Measurements from ENCODE around the gene ADCY1. TPM values are rescaled to one million over a fixed set of nuclear protein-coding genes. Genes with fewer than 3 reads are reported as not detected.

The ADCY1 gene
- total RNA-seq, 1 donor from 2014 or later = 0.05 TPM

- no peak for TF ChIP-seq CTCF (IDR thresholded peaks at IDR 0.05)
- peak; percentile 64 for DNase-seq (ENCODE audit: extremely low spot score, unreplicated experiment)
- no peaks in the 10 kb centered on the region for H3K4me1 Mint-ChIP-seq (ENCODE audit: unreplicated experiment)
- H3K9me3 Mint-ChIP-seq (ENCODE audit: unreplicated experiment) = no peaks in the 10 kb centered on the region
- H3K27me3 Mint-ChIP-seq (ENCODE audit: unreplicated experiment) = peaks cover 22% of the 10 kb centered on the region
- H3K4me3 Mint-ChIP-seq (ENCODE audit: unreplicated experiment) = no peak overlapping the region
- no peak overlapping the region for H3K27ac Mint-ChIP-seq (ENCODE audit: unreplicated experiment)
- no peaks in the 10 kb centered on the region for H3K36me3 Mint-ChIP-seq (ENCODE audit: unreplicated experiment)
These were observed 136.3 kb downstream of the ADCY1 start for GRCh38 chr7:45710271-45711160.

- no peak for DNase-seq (ENCODE audit: extremely low spot score, unreplicated experiment)
- Mint-ChIP-seq H3K27me3 (ENCODE audit: unreplicated experiment) (peaks cover 18% of the 10 kb centered on the region), H3K27ac (ENCODE audit: unreplicated experiment) (no peak overlapping the region), H3K36me3 (ENCODE audit: unreplicated experiment) (no peaks in the 10 kb centered on the region), H3K4me1 (ENCODE audit: unreplicated experiment) (no peaks in the 10 kb centered on the region), H3K9me3 (ENCODE audit: unreplicated experiment) (no peaks in the 10 kb centered on the region), H3K4me3 (ENCODE audit: unreplicated experiment) (no peak overlapping the region)
- no peak for TF ChIP-seq CTCF (IDR thresholded peaks at IDR 0.05)
These were observed 137.0 kb downstream of the ADCY1 start for GRCh38 chr7:45711161-45711490.

GRCh38 chr7:45712057-45712689 is 138.0 kb downstream of the ADCY1 start:
- Mint-ChIP-seq H3K9me3 (ENCODE audit: unreplicated experiment) (no peaks in the 10 kb centered on the region), H3K4me1 (ENCODE audit: unreplicated experiment) (no peaks in the 10 kb centered on the region), H3K4me3 (ENCODE audit: unreplicated experiment) (no peak overlapping the region), H3K27me3 (ENCODE audit: unreplicated experiment) (peaks cover 9% of the 10 kb centered on the region), H3K27ac (ENCODE audit: unreplicated experiment) (no peak overlapping the region), H3K36me3 (ENCODE audit: unreplicated experiment) (no peaks in the 10 kb centered on the region)
- TF ChIP-seq CTCF (IDR thresholded peaks at IDR 0.05) = no peak
- no peak for DNase-seq (ENCODE audit: extremely low spot score, unreplicated experiment)

GRCh38 chr7:45712872-45713668 is 138.9 kb downstream of the ADCY1 start:
- no peak overlapping the region for H3K4me3 Mint-ChIP-seq (ENCODE audit: unreplicated experiment)
- peak; percentile 68 for DNase-seq (ENCODE audit: extremely low spot score, unreplicated experiment)
- H3K4me1 Mint-ChIP-seq (ENCODE audit: unreplicated experiment) = no peaks in the 10 kb centered on the region
- TF ChIP-seq CTCF (IDR thresholded peaks at IDR 0.05) = no peak
- H3K27ac Mint-ChIP-seq (ENCODE audit: unreplicated experiment) = no peak overlapping the region
- H3K27me3 Mint-ChIP-seq (ENCODE audit: unreplicated experiment) = peaks cover 3% of the 10 kb centered on the region
- H3K36me3 Mint-ChIP-seq (ENCODE audit: unreplicated experiment) = no peaks in the 10 kb centered on the region
- H3K9me3 Mint-ChIP-seq (ENCODE audit: unreplicated experiment) = no peaks in the 10 kb centered on the region

Measured in osteocyte (in vitro differentiated cells).